ENCODE results near the gene PI3.

PI3 gene

DNA sequence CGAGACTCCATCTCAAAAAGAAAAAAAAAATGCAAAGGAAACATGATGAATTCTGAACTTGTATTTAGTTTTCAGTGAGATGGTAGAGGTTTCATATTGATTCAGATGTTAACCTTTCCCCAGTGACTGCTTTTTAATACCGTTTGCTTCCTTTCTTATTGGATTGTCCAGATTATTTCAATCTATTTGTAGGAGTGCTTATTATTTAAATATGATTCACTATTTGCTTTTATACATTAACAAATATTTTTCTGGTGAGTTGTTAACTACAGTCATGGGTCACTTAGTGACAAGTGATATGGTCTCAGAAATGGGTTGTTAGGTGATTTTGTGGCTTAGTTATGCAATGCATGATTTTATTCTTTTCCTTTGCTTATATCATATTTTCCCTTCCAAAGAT is 8.4 kb downstream of the PI3 start:
- no peak overlapping the region for H3K4me3 ChIP-seq (replicated peaks in 1 of 2; ENCODE audit: low read depth in 2 of 2, low read length in 2 of 2)
- DNase-seq (ENCODE audit: low read depth in 2 of 2), result no peak
- TF ChIP-seq, protein P1, sequence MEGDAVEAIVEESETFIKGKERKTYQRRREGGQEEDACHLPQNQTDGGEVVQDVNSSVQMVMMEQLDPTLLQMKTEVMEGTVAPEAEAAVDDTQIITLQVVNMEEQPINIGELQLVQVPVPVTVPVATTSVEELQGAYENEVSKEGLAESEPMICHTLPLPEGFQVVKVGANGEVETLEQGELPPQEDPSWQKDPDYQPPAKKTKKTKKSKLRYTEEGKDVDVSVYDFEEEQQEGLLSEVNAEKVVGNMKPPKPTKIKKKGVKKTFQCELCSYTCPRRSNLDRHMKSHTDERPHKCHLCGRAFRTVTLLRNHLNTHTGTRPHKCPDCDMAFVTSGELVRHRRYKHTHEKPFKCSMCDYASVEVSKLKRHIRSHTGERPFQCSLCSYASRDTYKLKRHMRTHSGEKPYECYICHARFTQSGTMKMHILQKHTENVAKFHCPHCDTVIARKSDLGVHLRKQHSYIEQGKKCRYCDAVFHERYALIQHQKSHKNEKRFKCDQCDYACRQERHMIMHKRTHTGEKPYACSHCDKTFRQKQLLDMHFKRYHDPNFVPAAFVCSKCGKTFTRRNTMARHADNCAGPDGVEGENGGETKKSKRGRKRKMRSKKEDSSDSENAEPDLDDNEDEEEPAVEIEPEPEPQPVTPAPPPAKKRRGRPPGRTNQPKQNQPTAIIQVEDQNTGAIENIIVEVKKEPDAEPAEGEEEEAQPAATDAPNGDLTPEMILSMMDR (IDR thresholded peaks at IDR 0.05; ENCODE audit: low read depth, low read length), result no peak

DNA sequence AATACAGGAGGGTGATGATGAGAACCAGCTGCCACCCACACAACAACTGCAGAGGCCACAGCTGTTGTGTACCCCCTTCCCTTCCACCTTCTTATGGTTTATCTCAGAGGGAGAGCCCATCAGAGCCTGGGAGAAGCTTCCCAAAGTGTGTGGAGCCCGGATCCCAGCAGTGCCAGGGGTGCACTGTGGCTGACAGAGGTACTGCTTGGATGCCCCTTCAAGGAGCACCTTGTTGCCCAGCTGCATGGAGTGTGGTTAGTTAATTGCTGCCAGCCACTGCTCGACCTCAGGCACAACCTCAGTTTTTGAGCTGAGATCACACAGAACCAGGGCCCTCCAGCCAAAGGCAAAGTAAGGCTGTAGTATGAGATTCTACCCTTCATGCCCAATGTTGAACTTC is 13.0 kb downstream of the PI3 start:
- TF ChIP-seq, protein P1 (IDR thresholded peaks at IDR 0.05; ENCODE audit: low read depth, low read length), result no peak
- DNase-seq (ENCODE audit: low read depth in 2 of 2), result no peak
- no peak overlapping the region for H3K4me3 ChIP-seq (replicated peaks in 1 of 2; ENCODE audit: low read depth in 2 of 2, low read length in 2 of 2)

DNA sequence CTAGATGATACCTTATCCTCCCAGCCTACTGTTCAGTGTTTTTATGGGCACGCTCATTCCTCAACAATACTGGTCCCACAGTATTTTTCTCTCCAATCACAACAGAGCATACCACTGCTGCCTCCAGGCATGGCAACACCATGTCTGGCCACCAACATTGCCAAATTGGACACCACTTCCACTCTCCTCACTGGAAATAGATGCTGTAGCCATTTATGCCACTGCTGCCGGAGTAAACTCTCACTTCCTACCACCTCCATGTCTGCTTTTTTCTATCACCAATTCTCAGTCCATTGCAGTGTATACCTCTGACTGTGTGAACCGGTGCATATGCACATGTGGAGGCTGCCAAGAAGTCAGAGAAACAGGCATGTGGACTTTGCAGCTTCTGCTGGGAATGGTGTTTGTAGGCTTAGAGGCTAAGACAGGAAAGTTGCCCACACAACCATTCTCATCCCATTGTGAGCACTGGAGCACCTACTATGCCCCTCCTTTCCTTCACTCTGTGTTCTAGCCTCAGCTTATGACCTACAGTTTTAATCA is 14.4 kb downstream of the PI3 start:
- H3K4me3 ChIP-seq (replicated peaks in 1 of 2; ENCODE audit: low read depth in 2 of 2, low read length in 2 of 2), result no peak overlapping the region
- DNase-seq (ENCODE audit: low read depth in 2 of 2), result no peak
- TF ChIP-seq, protein P1 (IDR thresholded peaks at IDR 0.05; ENCODE audit: low read depth, low read length), result no peak

DNA sequence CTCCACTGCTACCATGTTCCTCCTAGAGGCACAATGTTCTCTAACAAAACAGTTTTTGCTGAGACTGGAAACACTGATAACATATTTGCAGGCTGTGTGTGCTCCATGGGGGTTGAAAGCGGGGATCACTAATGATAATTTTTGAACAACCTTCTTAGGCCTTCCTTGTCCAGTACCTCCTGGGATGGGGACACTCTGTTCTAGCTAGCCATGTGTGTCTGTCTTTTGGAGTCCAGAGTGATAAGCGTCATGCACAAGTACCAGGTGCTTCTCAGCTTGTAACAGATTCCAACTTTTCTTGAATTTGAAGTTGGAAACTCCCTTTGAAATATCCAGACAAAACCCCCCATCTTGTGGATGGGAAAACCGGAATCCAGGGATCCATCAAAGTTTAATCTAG is 15.2 kb downstream of the PI3 start:
- no peak overlapping the region for H3K4me3 ChIP-seq (replicated peaks in 1 of 2; ENCODE audit: low read depth in 2 of 2, low read length in 2 of 2)
- TF ChIP-seq, protein P1 (IDR thresholded peaks at IDR 0.05; ENCODE audit: low read depth, low read length), result no peak
- no peak for DNase-seq (ENCODE audit: low read depth in 2 of 2)

DNA sequence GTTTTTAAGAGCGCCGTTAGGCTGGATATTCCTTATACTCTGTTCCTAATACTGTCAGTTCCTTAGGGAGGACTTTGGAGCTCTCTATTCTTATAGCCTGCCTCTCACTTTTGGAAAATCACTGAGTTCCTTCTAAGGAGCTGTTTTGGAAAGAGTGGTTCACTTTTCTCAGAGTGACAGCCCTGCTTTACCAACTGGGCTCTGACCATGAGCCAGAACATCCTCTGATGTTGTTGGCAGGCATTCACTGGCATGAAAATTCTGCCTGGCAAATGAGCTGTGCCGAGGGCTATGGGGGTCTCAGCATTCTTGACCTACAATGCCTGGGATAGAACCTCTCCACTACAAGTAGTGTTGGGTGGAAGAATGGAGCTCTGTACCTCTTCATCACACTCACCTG is 17.2 kb downstream of the PI3 start:
- TF ChIP-seq, protein P1 (IDR thresholded peaks at IDR 0.05; ENCODE audit: low read depth, low read length), result no peak
- no peak for DNase-seq (ENCODE audit: low read depth in 2 of 2)
- H3K4me3 ChIP-seq (replicated peaks in 1 of 2; ENCODE audit: low read depth in 2 of 2, low read length in 2 of 2), result no peak overlapping the region

DNA sequence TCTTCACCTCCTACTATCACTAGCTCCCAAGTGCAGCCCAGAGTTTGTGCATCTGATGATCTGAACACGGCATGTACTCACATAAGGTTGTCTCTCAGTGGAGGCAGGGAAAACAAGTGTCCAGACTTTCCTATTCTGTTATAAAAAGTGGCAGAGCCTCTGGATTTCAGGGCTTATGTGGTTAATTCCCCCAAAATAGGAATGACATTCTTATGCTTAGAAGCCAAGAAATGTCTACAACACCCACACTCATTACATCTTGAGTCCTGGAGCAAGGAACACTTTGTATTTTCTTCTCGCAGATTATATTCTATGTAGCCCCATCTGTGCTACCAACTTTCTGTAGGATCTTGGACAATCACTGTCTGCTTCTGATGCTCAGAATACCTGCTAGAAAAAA is 18.6 kb downstream of the PI3 start:
- H3K4me3 ChIP-seq (replicated peaks in 1 of 2; ENCODE audit: low read depth in 2 of 2, low read length in 2 of 2), result no peak overlapping the region
- TF ChIP-seq, protein P1 (IDR thresholded peaks at IDR 0.05; ENCODE audit: low read depth, low read length), result no peak
- no peak for DNase-seq (ENCODE audit: low read depth in 2 of 2)

DNA sequence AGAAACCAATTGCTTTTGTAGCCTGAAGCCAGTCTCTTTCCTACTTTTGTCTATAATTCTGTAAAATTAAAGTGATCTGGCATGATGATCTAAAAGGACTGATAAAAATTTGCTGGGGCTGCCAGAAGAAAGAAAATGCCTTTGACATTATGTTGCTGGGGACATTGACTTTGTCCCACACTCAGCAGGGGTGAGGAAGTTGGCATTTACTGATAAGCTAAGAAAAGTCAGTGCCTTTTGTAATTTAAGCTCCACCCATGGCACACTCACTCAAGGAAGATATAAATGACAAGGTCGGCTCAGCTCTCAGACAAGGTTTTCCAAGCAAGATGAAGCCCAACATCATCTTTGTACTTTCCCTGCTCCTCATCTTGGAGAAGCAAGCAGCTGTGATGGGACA is 32.0 kb downstream of the PI3 start, which contains the start of gene SEMG1:
SEMG1 (plus strand) TSS at position 309 of the 400 bp plus-strand sequence; CDS start at position 330, 21 bp downstream.
- DNase-seq (ENCODE audit: low read depth in 2 of 2), result no peak
- TF ChIP-seq, protein P1 (IDR thresholded peaks at IDR 0.05; ENCODE audit: low read depth, low read length), result no peak
- no peak within 1 kb of the TSS for H3K4me3 ChIP-seq (replicated peaks in 1 of 2; ENCODE audit: low read depth in 2 of 2, low read length in 2 of 2)
